ENCODE measurements around the gene GMNN. TPM values are rescaled to one million over a fixed set of nuclear protein-coding genes. Genes with fewer than 3 reads are reported as not detected.

Gene GMNN
- total RNA-seq, 1 experiment from 2014 or later = 22.8 TPM

Other genes starting within 250 kb of the GMNN start
- 5.5 and 8.2 TPM in 2 replicates for gene KIAA0319, start 128.7 kb upstream of the GMNN start, total RNA-seq (2014; rRNA removed; shearing (Covaris generic))
- 104 and 113 TPM in 2 replicates for gene TDP2, start 108.0 kb upstream of the GMNN start, total RNA-seq (2014; rRNA removed; shearing (Covaris generic))
- 33.4 and 51.5 TPM in 2 replicates for gene ACOT13, start 107.9 kb upstream of the GMNN start, total RNA-seq (2014; rRNA removed; shearing (Covaris generic))
- 111 and 118 TPM in 2 replicates for gene C6orf62, start 55.8 kb upstream of the GMNN start, total RNA-seq (2014; rRNA removed; shearing (Covaris generic))
- not detected in 2 replicates for gene ARMH2, start 24.0 kb downstream of the GMNN start, total RNA-seq (2014; rRNA removed; shearing (Covaris generic))
- 0.06 and 0.27 TPM in 2 replicates for gene RIPOR2, start 161.0 kb downstream of the GMNN start, total RNA-seq (2014; rRNA removed; shearing (Covaris generic))